Hindlimb muscle (tissue), 1 donor: ENCODE measurements around the gene BMERB1. TPM values are rescaled to one million over a fixed set of nuclear protein-coding genes. Genes with fewer than 3 reads are reported as not detected.
"Not testable (repeated sequence)": the region's sequence is repeated elsewhere in the genome, so short reads cannot be mapped to it uniquely, and the experiment has no call there.

ENCODE experiments used
- DNase-seq: peaks from one replicate; pipeline ENCODE4 v3.0.0-alpha.2; 2013
- polyA plus RNA-seq: library from polyadenylated mRNA; unstranded; fragments of 120-200 nt; gene quantifications from one replicate; pipeline ENCODE4 v1.2.1, GENCODE V29; 2013; ENCODE audit not compliant: insufficient read length

Gene BMERB1
- polyA plus RNA-seq, 1 donor, result 21.0 TPM

DNA sequence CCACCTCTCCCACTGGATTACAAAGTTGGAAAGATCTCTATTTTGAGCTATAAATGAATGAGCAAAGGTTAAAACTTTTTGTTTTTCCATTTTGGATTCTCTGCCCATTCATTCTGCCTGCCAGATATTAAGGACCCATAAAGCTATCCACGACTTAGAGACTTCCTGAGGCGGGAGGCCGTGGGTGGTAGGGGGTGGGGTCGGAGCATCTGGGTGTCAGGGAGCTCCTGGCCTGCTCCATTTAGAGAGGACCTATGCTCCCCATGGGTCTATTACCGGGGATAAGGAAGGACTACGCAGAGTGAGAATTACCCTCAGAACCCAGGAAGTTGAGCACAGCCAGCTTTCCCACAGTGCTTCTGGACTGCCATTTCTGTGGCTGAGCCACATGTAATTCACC lies 162.7 kb downstream of the BMERB1 start:
- no peak for DNase-seq

DNA sequence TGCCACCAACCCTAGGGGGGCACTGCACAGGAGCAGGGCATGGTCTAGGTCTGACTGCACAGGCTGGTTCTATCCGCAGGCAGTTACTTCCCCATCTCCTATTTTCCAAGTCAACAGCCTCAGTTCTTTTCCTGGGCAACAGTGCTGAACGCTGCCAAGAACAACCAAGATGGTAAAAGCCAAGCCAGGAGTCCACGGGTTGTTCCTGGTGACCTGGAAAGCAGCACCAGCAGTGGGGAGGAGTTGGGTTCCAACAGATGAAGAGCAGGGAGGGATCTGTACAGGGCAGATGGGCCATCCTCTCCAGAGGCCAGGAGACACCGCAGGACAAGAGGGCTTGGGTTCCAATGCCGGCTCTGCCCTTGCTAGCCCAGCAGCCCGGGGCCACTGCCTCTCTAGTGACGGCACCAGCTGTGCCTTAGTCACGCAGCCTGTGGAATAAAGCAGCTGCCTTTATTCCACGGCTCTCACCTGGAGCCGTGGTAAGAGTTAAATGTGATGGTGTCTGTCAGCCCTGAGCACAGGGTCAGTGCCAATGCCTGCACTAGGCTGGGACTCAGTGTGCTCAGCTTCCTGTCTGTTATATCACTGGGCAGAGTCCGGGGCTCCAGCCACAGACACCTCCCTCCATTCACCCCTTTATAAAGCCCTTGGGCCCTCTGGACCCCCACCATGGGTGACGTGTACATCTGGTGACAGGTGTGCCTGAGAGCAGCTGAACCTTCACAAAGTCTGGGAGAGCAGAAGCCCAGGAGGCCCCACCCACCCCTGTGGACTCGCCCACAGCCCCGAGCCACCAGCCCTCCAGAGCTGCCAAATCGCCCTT lies 163.6 kb downstream of the BMERB1 start:
- DNase-seq, result no peak

DNA sequence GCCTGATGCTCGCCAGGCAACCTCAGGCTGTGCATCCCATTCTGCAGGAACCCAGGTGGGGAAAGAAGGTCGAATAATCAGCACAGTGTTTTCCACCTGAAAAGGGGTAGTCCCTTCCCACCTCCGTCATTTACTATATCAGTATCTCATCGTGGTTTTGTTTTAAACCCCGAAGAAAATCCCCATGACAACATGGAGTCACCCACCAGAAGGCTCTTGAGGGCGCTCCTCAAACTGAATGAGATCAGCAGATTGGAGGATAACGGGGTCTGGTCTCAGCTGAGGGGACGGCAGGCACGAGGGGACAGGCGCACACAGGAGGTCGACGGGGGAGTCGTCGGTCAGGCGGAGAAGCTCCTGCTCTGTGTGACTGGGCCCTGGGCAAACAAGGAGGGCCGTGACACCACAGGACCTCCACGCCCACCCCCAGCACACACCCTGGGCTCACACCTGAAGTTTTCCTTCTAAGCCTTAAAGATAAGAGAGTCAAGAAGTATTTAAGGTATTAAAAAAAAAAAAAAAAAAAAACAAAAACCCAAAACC lies 164.3 kb downstream of the BMERB1 start:
- DNase-seq, result no peak

DNA sequence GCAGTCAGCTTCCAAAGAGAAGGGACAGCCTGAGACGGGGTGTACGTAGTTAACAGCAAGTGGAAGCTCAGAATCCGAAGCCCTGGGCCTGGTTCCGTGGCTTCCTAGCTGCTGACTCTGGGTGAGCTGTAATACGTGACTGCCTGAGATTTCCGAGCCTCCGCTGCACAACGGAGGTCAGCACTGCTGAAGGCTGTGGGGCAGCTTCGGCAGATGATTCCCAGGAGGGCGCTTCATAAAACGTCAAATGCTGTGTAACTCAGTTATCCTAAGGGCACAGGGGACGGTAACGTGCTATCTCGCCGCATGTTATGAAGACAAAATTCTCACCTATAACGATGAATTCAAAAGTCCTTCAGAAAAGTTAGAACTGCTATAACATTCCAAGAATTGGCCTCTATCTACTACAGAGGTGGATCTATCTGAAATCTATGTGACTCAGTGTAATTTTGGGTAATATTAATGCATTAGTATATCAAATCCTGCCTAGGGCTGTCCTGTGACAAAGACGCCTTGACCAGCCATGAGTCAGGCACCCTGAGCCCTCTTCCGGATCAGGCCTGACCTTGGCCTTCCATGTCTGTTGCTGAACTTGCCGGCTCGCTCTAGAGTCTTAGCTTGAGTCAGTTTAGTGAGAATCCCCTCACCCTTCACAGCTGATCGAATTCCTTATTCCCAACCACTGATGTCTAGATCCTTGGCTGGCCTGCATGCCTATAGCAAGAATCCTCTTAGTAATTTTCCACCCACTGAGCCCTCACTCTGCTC lies 165.1 kb downstream of the BMERB1 start:
- no peak for DNase-seq

DNA sequence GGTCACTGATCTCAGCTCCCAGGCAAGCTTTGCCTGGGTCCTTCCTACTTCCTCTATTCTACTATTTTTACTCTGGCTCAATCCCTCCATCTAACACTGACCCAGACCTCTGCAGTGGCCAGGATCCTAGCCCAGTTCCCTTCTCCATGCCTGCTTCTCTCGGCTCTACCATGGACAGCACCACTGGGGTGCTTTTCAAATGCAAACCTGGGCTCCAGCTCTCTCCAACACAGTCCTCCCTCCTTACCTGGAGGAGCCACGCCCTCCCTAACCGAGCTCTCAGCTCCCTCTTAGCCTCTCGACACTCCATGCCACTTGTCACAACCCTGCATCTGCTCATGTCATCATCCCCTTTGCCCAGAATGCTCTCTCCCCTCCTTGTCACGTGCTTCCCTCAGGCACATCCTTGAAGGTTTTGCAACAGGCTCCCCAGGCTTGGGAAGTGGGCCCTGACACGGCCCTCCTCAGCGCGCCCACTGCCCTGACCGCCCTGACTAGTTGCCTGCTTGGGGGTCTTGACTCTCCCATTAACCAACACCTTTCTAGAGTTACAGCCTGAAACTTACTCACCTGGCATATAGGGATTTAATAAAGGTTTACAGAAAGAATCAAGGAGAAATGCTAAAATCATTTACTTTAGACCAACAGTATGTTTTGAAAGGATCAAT lies 167.0 kb downstream of the BMERB1 start:
- no peak for DNase-seq

DNA sequence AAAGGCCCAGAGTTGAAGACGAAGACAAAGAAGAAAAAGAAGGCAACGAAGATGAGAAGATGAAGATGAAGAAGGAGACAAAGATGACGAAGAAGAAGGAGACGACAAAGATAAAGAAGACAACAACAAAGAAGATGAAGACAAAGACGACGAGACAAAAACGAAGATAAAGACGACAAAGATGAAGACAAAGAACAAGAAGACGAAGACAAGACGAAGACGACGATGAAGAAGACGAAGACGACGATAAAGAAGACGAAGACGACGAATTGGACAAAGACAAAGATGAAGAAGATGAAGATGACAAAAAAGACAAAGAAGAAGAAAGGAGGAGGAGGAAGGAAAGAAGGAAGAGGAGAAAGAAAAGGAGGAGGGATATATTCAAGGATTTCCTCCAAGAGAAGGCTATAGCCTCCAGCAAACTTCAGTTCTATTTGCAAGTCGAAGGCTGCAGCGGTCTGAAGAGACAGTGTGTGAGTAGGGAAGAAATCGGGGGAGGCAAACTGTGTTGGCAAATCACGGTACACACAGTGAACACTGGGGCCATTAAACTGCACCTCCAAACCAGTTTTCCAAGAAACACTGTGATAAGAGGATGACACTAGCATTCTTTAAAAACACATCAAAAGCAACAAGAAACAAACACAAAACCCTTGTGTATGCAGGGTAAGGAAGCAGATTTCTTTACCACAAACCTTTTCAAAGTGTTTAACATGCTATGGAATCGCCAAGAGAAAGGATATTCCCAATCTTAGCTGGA lies 168.1 kb downstream of the BMERB1 start:
- DNase-seq, result no peak

DNA sequence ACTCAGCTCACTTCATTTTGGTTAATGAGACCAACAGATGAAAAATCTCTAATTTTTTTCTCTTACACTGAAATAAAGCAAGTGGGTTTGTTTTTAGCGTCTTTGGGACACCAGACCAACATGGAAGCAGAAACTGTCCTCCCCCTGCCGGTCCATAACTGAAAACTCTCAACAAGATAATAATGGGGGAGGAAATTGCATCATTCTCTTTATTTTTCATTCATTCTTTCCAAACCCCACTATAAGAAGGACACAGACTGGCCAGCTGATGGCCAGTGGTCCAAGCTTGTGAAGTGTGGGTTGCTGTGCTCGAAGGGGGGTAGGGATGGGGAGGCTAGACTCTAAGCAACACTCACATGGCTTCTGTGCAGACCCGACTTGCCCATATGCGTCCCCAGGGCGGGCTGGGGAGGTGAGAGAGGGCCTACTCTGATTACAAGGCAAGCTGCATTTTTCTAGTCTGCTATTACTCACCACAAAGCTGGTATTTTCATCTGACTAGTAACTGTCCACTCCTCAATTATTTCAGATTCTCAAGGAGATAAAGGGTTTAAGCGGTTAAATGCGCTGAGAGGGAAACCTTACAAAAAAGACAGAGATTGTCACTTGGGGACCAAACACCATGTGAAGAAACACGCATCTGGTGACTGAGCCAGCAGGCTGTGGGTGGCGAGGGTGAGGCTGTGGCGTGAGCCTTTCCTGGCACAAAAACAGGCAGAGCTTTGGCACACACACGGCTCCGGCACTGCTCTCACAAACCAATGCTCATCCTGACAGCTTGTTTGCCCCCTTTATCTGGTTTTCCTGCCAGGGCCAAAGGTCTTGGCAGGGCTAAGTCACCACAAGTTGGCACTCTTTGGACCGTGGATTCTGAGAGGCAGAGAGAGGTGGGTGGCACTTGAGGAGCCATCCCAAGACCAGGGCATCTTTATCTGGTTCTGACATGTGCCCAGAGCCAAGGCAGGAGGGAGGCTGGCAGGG lies 170.4 kb downstream of the BMERB1 start:
- DNase-seq, result no peak

DNA sequence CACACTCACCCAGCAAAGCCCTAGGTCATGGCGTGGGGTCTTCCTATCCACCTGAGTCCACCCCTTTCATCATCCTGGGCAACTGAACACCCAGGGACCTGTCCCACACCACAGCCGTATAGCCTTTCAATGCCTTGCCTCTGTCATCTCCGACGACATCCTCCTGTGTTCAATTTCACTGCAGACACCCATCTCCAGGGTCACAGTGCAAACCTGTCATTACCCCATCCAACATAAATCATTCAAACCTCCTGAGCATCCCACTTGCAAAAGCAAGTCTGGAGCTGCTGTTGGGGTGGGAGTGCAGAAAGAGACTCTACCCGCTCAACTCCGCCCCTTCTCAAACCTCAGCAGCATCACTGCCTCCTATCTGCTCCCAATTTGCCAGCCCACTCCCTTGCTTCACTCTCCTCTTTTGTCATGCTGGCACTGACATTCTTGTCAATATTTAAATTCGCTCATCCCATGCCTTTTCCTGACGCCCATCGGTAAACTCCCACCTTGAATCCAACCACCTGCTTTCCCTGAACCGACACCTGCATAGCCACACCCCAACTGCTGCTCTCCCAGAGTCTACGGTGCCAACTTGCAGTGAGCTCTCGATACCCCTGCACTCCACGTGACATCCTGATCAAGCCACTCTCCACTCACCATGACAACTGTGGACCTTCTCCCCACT lies 171.6 kb downstream of the BMERB1 start:
- DNase-seq, result no peak

DNA sequence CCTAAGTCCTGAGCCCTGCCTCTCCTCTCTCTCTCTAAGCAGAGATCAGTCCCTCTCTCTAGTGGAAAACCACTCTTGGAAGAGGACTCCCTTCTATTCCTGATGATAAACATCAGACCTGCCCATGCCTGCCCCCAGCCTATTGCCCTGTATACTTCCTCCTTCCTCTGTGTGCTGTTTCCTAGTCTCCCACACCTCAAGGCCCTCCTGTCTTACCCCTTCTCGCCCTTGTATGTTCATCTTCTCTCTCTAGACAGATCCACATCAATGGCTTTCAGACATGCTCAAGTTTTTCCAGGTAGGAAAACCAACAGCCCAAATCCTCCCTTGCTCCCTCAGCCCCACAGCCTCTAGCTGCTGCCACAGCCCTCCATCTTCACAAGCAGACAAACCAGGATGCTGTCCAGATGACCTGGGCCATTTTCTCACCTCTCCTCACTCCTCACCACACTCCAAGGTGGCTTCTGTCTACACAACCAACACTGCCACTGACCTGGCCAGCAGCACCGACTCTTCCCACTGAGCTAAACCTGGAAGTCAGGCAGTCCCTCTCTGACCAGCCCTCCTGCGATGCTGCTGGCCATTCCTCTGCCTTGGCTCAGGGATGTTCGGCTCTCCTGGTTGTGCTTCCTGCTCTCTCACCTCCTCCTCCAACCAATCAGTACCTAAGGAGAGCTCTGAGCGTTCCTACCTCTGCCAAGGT lies 172.3 kb downstream of the BMERB1 start:
- DNase-seq, result no peak

DNA sequence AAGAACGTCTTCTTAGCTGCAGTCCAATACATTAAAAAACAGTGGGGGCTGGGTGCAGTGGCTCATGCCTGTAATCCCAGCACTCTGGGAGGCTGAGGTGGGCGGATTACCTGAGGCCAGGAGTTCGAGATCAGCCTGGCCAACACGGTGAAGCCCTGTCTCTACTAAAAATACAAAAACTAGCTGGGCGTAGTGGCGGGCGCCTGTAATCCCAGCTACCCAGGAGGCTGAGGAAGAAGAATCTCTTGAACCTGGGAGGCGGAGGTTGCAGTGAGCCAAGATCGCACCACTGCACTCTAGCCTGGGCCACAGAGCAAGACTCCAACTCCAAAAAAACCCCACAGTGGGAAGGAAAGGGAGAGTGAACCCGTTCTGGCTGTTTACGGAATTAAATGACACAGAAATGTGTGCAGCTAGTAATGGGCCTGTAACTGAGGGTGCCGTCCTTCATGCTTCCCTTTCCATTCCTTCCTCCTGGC lies 172.9 kb downstream of the BMERB1 start:
- not testable (repeated sequence) for DNase-seq

DNA sequence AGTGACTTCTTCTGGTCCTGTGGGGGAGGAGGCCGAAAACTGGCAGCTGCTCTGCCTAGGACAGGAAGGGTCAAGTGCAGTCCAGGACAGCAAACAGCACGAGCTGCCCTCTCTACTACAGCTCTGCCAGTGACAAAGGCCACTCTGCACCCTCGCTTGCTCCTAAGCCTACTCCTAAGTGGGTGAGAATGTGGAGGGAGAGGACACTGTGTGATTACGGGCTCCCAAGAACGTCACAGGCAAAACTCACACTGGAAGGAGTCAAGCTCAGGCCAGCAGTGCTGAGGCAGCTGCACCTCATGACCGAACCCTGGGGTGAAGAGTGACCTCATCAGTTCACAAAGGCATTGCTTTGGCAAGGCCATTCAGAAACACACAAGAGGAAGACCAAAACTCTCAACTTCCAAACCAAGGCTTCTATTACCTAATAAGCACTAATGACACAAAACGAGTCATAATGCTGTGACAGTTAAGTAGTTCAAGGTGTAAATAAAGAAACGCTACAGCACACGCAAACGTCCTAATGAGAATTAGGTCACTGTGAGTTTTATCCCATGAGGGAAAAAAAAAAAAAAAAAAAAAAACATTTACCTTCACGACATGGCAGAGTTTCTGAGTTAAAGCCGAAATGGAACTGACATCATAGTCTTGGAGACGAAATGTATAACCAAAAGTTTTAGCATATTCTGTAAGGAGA lies 173.5 kb downstream of the BMERB1 start:
- no peak for DNase-seq

DNA sequence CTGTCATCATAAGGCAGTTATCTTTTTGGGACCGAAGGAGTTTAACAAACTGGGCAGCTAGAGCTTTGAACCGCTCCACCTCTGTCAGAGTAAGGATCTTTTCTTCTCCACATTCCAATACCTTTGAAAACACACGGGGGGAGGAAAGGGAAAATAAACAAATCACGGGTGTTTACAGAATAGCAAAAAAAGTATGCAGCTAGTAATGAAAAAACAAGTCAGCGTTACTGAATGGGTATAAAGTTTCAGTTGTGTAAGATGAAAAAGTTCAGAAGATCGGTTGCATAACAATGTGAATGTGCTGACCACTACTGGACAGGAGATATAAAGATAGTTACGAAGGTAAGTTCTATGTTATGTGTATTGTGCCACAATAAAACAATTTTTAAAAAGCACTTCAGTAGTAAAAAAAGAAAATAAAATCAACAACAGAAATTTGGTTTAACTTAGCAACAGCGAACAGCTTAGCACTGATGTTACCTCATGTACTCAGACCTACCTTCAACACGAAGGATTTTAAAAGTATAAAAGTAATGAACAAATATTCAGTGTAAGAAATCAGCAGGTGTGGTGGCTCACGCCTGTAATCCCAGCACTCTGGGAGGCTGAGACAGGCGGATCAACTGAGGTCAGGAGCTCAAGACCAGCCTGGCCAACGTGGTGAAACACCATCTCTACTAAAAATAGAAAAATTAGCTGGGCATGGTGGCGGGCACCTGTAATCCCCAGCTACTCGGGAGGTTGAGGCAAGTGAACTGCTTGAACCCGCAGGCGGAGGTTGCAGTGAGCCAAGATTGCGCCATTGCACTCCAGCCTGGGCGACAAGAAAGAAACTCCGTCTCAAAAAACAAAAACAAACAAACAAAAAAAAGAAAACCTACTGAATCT lies 174.3 kb downstream of the BMERB1 start:
- no peak for DNase-seq

DNA sequence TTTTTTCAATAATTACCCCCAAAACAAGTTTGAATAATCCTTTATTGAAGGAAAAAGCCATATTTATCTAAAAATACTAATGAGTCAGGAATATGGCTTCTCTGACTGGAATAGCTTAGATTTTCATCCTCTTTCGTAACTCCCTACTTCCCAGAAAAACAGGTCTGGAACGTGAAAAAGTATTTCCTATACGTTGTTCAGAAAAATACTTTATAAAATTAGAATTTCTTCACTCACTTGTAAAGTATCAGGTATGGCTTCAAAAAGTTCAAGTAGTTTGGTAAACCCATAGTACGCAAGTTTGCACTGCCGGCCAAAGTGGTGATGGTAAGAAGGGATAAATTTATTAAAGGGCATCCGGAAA lies 174.9 kb downstream of the BMERB1 start:
- no peak for DNase-seq

DNA sequence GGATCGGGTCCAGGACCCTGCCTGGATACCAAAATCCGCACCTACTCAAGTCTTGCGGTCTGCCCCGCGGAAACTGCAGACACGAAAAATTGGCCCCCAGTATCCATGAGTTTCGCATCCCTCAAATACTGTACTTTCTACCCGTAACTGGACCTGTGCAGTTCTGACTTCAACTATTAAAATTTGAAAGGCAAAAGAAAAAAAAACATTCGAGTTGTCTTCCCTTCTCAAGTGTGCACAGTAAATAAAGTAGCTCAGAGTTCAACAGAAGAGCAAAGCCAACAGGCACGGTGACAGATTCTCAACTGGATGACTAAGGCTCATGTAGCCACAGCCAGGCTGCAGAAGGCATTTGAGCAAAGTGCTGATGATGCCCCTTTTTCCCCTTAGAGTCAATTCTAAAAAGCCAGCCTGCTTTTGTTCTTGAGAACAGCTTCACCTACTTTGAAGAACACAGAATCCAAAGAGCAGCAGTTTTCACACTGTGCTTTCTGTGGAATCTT lies 176.0 kb downstream of the BMERB1 start:
- DNase-seq, result no peak

DNA sequence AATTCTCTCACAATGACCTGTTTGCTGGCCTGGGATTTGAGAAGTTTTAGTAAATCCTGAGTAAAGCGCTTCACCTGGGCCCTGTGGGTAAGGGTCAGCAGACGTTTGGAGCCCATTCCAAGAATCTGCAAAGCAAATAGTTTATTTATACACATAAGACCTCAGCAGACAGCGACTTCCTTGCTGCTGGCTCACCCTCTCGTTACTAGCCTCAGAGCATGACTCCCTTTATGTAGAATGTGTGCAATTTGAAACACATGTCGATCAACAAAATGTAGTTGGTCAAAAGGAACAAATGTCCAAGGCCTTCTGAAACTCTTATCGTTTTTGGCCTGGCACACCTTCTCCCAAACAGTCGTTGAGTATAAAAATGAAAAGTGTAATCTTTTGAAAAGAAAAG lies 177.2 kb downstream of the BMERB1 start:
- no peak for DNase-seq

DNA sequence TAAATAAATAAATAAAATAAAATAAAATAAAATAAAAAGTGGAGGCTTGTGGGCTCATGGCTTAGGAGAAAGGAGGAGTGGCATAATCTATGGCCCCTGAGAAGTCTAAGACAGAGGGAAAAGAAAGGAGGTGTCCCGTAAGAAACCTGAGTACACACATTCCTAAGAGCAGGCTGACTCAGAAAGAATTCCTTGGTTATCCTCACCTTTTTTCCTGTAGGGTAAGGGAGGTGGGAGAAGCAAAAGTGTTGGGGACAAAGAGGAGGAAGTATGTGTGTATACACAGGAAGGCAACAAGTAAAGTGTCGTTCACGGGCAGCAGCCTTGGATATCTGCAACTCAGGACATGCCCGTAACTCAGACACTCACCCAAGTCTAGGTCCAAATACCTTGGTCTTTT lies 179.3 kb downstream of the BMERB1 start:
- DNase-seq, result no peak

DNA sequence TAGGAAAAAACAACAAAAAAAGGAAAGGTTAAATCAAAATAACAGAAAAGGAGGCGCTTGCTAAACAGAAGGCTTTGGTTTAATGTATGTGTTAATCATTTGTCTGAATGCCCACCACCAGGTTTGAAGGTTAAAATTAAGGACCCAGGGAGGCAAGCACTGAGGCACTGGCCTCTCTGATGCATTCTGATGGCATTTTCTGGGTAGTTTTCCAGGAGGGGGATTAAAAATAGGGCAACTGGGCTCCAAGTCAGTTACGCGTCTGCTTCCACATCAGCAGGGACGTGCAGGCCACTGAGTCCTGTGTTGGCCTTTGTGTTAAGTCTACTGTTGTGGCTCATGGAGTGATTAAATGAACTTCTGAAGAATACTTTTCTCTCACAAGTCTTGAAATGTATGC lies 181.6 kb downstream of the BMERB1 start:
- no peak for DNase-seq
